NCI-H2081 (cell line): ENCODE results near the gene CSNK1G3.
A peak's percentile ranks its signal among the peaks of the same experiment; 100 is the strongest.
"Not testable (repeated sequence)": the region's sequence is repeated elsewhere in the genome, so short reads cannot be mapped to it uniquely, and the experiment has no call there.

Source experiments
- DNase-seq, 2 experiments: peaks; one replicate each; lab custom pipeline; 2025; lab: John Stamatoyannopoulos, UW

Gene CSNK1G3

DNA sequence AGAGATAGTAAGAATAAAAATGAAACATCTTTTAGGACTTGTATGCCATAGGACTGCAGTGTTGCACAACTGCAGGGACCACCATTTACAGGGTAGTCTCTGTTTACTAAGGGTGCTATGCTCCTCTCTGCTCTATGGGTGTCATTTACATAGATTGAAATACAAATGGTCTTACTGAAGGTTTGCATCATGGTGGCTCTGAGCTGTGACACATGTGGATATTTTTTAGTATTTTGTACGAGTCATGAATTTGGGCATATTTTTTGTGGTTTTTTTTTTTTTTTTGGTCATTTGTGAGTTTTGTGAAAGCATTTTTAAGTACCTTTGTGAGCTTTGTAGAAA is 47.4 kb downstream of the CSNK1G3 start:
- no peak for DNase-seq

- DNase-seq: no peak
Measured at GRCh38 chr5:123561230-123561629, 49.3 kb downstream of the CSNK1G3 start.

DNA sequence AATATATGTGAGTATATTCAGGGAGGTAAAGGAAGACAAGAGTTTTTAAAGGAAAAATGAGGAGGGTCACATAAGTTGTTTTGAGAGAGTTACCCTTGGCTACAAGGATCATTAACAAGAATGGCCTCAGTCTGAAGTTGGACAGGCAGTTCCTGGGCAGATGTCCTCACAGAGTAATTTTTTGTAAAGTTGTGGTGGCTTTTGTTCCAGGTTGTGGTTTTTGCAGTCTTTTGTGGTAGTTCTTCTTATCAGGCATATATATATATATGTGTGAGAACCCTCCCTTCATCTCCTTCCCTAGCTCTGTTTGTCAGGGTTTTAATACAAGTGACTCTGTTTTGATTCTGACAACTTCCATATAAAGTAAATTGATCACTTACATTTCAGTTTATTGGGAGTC is 60.0 kb downstream of the CSNK1G3 start:
- DNase-seq: no peak

DNA sequence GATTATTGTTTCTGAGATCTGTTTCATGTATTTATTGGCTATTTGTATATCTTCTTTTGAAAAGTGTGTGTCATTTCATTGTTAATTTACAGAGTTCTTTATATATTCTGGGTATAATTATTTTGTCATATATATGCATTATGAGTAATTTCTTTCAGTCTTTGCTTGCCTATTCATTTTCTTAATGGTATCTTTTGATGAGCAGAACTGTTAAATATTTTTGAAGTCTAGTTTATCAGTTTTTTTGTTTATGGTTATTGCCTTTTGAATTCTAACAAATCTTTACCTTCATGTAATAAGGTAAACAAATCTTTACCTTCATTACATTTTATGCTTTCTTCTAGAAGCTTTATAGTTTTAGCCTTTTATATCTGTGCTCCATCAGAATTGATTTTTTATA is 66.4 kb downstream of the CSNK1G3 start:
- DNase-seq: no peak

DNA sequence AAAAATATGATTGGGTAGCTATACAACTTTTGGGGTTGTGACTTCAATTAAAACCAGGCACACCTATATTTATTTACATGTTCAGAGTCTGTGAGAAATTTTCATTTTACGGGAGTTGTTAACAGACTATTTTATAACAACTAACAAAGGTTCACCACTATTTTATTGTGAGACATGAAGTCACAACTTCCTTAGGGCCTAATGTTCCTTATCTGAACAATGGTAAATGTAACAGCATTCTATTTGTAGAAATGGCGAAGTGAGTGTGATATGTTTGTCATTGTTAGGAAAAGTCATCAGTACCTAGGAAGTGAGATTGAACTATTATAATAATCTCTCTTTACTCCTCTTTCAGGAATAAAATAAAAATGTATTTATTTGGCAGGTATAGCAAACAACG is 67.4 kb downstream of the CSNK1G3 start:
- DNase-seq: no peak

DNA sequence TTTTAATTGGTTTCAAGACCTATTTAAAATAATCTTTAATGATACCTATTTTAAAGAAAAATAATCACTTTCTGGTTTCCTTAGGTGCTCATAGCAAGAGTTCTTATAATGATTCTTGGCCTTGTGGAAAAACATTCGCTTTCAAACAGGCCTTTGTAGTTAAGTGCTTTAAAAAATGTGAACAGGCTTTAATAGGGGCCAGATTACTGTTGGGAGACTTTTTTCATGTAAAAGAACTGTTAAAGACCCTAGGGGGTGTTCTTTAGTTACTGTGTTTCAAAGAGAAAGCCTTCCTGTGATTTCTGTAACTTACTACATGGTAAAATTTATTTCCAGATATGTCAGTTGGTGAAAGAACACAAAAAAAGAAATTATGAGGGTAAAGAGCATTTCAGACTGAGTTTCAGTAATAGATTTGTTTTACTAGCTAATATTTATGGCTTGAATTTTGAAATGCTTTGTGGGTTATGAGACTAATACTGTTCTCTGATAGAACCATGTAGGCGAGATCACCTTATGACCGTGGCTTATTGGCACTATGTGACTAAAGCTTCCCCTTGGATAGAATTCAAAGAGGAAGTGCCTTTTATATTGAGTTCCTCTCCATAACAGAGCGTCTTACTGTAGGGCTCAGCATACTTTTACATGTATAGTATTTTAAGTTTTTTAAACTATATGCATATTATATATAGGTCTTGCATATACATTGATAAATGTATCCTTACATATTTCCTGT is 70.7 kb downstream of the CSNK1G3 start:
- DNase-seq: no peak

GRCh38 chr5:123585871-123586270 is 73.9 kb downstream of the CSNK1G3 start:
- DNase-seq: no peak

- DNase-seq: no peak
Measured at GRCh38 chr5:123594434-123594833, 82.5 kb downstream of the CSNK1G3 start.

GRCh38 chr5:123597018-123597417 is 85.0 kb downstream of the CSNK1G3 start:
- DNase-seq: no peak

DNA sequence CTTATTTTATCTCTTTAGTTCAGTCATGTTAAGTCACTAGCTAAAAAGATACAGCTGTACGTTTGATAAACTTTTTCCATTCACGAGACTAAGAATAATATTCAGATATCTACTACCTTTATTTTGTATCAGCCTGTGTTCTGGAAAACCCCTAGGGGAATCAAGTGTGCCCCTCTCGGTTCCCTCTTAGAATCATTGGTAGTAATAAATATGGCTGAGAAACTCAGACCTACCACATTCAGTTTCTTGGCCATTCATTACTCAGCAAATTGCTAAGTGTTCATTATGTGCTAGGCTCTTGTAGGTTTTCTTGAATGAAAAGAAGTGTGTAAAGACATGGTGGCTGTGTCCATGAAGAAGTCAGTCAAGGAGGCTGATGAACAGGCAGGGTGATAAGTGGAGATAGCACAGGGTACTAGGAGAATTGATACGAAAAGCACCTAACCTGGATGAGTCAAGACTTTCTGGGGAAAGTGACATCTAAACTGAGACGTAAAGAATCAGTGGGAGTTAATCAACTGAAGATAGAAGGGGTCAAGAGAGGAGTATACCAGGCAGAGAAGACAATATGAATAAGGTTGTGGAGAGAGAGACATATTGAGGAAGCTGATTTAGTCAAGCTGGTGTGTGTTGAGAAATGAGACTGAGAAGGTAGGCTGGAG is 86.2 kb downstream of the CSNK1G3 start:
- no peak for DNase-seq

GRCh38 chr5:123599171-123599570 is 87.2 kb downstream of the CSNK1G3 start:
- DNase-seq: no peak

GRCh38 chr5:123601610-123602009 is 89.6 kb downstream of the CSNK1G3 start:
- DNase-seq: no peak

DNA sequence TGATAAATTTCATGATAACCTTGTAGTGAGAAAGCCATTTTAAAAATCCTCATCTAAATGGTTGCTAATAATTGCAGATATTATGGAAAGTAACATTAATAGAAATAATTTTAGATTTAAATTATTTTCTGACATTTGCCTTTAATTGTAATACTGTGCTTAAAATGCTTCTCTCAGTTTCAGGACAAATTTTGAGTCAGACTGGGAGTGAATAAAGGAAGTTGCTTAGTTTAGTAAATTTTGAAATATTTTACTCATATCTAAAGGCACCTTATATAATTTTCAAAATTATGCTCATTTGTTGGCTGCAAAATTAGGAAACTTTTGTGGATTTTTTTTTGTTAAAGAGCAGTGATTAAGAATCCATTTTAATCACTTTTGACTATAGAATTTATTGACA is 93.8 kb downstream of the CSNK1G3 start:
- no peak for DNase-seq

- DNase-seq: no peak
Measured at GRCh38 chr5:123610209-123610608, 98.2 kb downstream of the CSNK1G3 start.

DNA sequence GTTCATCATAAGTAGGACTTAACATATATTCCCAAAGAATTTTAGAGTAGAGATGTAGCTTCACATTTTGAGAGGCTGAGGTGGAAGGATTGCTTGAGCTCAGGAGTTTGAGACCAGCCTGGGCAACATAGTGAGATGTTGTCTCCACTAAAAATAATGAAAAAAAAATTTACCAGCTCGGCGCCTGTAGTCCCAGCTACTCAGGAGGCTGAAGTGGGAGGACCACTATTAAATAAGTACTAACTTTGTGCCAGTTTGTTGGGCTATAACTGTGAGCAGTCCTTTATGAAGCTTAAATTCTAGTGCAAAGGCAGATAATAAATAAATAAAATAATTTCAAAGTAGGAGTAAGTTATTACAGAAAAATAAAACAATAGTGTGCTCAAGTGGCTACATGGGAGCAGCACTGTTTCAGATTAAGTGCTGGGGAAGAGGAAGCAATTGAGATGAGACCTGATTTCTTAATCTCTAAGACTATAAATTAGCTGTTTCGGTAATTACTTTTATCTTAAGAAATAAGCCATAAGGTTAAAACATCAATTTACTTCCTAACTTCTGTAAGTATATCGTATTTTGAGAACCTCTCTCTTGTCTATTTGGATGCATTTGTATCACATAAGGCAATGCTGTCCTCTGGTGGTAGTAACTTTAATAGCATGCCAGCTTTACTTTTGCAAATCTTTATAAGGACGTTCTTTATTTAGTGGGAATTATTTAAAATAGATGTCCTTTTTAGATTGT is 98.9 kb downstream of the CSNK1G3 start:
- peak; percentile 45 to 54 for DNase-seq

- DNase-seq: no peak
Measured at GRCh38 chr5:123611406-123611709, 99.4 kb downstream of the CSNK1G3 start.

GRCh38 chr5:123617561-123617960 is 105.6 kb downstream of the CSNK1G3 start:
- DNase-seq: no peak

GRCh38 chr5:123626051-123626450 is 114.1 kb downstream of the CSNK1G3 start:
- DNase-seq: no peak

- DNase-seq: no peak
Measured at GRCh38 chr5:123628860-123629544, 117.0 kb downstream of the CSNK1G3 start.

- no peak for DNase-seq
Measured at GRCh38 chr5:123636006-123636405, 124.0 kb downstream of the CSNK1G3 start.

GRCh38 chr5:123637028-123637427 is 125.1 kb downstream of the CSNK1G3 start:
- not testable (repeated sequence) for DNase-seq

DNA sequence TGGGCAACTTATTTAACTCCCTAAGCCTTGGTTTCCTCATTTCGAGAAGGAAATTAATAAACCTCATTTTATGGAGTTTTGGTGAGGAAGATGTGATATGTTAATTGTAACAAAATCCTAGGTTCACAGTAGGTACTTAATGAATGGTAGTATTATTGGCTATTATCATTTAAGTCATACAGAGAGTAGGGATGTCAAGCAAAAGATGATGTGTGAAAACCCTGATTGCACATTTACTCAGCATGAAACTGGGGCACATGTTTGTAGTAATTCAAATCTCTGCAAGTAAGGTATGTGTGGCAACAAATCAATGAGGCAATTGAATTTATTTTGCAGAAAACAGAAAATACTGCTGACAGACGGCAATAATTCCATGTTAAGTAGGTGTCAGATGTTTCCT is 127.3 kb downstream of the CSNK1G3 start:
- DNase-seq: no peak
